ENCODE measurements around the gene IP6K2.
A peak's percentile ranks its signal among the peaks of the same experiment; 100 is the strongest.
"Not testable (repeated sequence)": the region's sequence is repeated elsewhere in the genome, so short reads cannot be mapped to it uniquely, and the experiment has no call there.

IP6K2 gene

DNA sequence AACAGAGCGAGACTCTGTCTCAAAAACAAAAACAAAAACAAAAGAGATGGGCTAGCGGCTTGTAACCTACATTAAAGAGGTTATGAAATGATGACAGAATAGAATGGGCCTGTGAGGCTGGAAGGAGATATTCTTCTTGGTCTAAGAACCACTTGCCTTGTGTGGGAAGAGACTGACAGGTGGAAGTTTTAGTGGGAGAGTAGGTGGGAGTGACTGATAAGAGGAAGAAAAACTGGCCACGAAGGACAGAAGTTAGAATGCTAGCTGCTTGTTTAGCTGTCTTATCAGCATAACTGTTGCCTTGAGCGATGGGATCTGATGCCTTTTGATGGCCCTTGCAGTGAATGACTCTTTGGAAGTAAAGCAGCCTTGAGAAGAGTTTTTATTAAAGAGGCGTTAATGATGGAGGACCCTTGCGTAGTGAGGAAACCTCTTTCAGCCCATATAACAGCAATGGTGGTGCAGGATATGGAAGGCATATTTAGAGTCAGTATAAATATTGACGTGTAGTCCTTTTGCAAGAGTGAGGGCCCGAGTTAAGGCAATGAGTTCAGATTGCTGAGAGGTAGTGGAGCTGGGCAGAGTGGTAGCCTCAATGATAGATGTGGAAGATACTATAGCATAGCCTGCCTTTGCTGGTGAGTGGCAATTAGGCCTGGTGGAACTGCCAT, 8.3 kb upstream of the IP6K2 start:
- not testable (repeated sequence) for DNase-seq

DNA sequence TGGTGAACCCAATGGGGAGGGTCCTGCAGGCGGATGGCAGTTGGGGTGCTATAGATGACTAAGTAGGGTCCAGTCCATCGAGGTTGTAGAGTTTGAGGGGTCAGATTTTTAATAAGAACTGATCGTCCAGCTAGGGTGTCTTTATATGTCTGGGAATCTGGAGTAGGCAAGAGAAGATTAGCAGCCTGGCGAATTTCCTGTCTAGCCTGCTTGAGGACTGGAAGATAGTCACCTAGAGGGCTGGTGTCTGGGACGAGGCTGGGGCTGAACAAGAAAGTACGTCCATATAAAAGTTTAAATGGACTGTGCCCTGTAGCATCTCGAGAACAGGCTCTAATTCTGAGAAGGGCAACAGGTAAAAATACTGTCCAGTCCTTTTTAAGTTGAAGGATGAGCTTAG, 6.7 kb upstream of the IP6K2 start:
- no peak for DNase-seq

DNA sequence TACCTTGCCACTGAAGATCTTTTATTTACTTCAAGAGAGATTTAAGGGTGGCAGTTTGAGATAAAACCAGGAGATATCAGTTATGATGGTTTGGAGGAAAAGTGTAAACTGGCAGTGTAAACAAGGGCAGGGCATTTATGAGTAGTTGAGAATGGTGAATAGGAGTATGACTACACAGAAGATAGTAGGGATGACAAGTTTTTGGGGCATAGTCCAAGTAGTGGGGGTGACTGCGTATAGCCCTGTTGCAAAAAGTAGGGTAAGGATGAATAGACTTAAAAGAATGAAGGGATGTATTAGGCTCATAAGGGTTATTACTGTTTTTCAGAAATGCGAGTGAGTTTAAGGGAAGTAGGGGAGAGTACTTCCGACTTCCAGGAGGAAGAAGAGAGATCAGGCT, 6.3 kb upstream of the IP6K2 start:
- DNase-seq, result not testable (repeated sequence)

DNA sequence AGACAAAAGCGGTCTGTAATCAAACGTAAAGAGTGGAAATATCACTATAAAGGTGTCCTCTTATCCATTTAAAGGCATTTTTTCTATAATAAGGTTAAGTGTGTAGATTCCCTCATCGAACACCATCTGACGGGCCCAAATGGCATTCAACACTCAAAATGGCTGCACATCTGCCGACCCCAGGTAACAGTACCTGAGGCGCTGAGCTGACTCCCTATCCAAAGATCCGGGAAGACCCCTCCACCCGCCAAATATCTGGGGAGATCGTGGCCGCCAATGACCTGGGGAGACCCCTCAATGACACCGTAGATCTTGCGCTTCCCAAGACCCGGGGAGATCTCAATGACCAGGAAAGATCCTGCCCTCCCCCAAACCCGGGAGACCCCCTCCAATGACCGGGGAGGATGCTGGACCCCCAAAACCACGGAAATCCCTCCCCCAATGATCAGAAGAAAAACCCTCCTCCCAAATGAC, 476 bp downstream of the IP6K2 start:
- peak; percentile 76 for DNase-seq

DNA sequence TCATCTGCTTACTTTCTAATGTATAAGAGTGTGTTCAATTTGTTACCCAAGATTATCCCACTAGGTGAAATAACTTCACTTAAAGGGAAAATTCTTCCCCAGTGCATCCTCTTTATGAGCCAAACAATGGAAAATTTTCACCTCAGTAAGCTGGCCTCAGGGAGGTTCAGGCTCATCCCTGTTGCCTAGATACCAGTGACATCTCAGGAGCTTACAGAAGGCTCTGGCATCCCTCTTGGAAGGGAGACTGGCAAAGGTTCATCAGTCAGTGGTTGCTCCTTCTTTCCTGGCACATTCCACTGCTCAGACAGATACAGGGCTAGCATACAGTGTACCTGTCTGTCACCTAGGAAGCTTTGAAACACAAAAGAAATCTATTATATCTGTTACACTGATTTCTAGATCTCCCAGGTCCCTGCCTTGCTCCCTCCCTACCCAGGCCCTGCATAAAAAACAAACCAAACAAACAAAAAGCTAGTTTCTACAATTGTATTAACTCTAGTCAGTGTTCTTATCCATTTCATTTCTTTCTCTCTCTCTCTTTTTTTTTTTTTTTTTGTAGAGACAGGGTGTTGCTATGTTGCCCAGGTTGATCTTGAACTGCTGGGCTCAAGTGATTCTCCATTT, 1.7 kb downstream of the IP6K2 start:
- DNase-seq, result peak; percentile 78

DNA sequence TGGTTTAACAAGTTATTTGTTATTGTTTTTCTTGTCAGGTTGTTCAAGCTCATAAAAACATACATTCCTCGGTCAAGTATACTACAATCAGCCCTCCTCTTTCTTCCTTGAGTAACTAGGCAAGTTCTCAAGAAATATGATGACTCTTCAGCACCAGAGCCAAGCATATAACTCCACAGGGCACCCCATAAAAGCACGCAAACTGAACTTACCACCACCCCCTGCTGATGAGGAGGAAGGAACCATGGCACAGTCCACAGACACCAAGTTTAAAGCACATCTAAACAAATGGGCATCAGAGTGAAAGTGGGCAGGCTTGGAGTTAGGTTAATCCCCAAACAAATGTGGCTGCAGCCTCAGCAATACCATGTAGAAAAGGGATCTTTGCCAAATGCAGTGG, 5.3 kb downstream of the IP6K2 start:
- DNase-seq, result no peak

DNA sequence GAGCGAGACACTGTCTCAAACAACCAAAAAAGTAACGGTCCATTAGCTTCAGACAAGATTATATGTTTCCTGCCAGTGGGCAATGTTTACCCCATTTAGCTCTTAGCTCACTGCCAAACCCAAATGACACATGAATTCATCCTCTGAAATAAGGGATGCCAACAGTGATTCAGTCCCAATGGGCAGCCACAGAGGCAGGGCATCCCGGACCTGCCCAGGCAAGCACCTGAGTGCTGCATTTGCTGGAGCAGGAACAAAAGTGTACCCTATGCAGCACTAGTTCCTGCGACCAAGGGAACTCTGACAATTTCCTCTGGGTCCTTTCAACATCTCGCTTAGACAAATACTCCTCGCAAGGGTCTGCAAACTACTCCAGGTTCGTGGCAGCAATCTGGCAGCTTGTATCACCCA, 8.0 kb downstream of the IP6K2 start:
- DNase-seq, result no peak

DNA sequence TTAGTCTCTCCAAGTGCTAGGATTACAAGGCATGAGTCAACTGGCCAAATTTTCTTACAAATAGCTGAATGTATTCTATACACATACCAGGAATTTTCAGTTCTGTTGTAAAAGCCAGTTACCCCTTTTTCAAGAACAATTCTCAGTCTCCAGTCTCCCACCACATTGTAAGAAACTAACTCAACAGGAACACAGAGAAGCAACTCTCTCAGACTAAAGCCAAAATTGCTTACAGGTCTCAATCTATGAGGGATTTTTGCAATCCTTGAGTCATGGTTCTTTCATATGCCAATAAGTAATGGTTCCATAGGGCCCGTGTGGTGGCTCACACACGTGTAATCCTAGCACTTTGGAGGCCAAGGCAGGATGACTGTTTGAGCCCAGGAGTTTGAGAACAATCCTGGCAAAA, 8.5 kb downstream of the IP6K2 start:
- no peak for DNase-seq

DNA sequence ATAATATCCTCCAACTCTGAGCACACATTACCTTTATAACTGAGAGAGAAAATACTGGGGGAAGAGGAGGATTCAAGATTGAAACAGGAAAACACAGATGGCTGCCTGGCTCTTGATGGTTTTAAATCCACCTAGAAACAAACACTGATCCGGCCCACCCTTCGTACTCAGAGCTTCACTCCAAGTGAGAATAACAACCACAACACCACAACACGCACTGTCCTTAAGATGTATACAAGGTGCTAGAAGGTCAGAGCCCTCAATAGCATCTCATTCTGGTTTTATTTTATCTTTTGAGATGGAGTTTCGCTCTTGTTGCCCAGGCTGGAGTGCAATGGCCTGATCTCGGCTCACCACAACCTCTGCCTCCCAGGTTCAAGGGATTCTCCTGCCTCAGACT, 9.9 kb downstream of the IP6K2 start:
- no peak for DNase-seq

DNA sequence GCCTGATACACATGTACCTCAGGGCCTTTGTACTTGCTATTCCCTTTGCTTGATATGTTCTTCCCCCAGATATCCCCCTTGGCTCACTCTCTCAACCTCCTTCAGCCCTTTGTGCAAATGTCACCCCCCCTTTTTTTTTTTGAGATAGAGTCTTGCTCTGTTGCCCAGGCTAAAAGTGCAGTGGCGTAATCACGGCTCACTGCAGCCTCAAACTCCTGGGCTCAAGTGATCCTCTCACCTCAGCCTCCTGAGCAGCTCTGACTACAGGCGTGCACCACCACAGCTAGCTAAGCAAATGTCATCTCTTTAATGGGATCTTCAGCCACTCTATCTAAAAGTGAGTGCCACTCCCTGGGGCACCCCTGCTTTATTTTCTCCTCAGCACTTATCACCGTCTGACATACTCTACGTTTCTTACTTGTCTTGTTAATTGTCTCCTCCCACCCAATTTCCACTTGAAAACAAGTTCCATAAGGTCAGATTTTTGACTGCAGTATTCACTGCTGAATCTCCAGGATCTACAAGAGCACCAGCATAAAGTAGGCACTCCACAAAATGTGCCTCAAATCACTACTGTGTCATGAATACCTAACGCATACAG, 14.6 kb downstream of the IP6K2 start:
- DNase-seq, result no peak

DNA sequence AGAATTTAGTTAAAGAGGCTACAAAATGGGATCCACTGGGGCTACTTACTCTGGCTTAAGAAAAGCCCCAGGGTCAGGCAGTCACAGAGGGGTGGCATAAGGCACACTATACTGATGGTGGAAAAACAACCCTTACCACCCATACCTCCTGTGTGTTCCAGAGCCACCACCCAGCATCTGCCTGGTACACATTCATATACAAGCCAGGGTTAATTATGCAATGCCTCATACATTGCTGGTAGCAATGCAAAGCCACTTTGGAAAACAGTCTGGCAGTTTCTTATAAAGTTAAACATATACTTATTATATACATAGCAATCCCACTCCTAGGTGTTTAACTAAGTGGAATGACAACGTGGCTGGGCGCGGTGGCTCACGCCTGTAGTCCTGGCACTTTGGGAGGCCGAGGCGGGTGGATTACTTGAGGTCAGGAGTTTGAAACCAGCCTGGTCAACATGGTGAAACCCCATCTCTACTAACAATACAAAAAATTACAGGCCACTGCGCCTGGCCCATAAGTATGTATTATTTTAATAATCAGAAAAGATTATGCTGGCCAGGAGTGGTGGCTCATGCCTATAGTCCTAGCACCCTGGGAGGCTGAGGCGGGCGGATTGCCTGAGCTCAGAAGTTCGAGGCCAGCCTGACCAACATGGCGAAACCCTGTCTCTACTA, 16.2 kb downstream of the IP6K2 start:
- no peak for DNase-seq

DNA sequence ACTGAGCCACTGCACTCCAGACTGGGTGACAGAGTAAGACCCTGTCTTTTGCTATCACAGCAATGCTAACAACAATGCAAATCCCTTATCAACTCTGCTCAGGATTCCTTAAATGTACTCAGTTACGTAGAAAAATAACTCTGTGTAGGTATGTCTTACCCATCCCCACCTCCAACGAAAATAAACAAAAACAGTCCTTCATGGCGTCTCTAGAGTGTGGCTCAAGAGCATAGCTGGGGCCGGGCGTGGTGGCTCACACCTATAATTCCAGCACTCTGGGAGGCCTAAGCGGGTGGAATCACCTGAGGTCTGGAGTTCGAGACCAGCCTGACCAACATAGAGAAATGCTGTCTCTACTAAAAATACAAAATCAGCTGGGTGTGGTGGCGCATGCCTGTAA, 18.1 kb downstream of the IP6K2 start:
- no peak for DNase-seq

DNA sequence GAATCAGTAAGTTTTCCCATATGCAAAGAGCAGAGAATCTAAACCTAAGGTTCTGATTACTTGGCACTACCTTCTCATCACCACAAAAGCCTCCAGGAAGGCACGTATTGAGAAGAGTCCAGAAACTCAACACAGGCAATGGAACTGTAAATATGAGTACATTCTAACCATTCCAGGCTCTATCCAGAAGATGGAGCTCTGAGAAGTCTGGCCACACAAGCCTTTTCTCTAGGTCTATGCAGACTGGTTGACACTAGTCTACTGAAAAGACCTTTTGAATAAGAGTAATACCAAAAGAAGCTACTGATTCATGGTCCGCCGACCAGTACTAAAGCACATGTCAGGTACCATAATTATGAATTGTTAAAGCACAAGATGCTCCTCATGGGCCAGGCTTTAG, 19.1 kb downstream of the IP6K2 start:
- no peak for DNase-seq

DNA sequence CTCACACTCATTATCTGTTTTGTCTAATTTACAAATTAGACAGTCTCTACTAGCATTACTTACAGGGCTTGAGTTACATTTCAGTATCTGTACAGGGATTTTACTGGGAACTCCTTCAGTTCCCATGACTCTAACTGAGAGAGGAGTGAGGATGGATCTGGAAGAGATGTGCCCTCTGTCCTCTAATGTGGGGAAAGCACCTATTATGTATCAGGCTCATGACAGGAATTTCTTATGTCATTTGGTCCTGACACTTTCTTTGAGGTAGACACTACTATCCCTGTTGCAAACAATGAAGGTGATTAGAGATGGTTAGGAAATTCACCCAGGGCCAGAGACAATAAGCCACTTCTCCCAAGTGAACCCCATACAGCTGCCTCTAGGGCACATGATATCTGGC, 20.4 kb downstream of the IP6K2 start:
- DNase-seq, result no peak

DNA sequence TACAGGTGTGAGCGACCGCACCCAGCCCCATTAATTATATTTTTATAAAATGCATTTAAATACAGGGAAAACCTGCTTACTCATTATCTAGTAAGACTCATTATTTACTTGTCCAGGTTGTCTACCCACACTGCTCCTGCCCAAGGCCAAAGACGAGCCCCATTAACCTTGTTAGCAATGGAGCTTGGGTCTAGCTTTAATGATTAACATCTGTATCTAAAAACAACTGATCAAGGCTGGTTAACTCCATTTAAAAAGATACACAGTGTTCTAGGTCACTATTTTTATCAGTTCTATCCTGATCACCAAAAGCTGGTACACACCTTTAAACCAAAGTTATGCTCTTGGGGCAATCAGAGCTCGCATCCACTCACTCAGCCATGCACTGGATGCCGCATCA, 20.9 kb downstream of the IP6K2 start:
- DNase-seq, result no peak

DNA sequence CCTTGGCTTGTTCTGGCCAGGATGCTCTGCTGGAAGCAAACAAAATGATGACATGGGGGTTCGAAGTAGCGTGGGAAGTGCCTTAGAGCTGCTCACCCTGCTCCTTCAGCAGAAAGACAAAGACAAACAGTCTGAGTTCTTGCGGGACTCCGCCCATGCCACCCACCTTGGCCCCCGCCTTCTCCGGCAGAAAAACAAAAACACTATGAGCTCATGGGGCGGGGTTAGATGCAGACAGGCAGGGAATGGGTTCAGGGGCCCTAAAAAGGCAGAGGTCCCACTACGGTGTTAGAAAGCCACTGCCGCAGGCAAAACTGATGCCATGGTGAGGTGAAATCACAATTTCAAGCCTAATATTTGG, 21.6 kb downstream of the IP6K2 start:
- peak; percentile 86 for DNase-seq

DNA sequence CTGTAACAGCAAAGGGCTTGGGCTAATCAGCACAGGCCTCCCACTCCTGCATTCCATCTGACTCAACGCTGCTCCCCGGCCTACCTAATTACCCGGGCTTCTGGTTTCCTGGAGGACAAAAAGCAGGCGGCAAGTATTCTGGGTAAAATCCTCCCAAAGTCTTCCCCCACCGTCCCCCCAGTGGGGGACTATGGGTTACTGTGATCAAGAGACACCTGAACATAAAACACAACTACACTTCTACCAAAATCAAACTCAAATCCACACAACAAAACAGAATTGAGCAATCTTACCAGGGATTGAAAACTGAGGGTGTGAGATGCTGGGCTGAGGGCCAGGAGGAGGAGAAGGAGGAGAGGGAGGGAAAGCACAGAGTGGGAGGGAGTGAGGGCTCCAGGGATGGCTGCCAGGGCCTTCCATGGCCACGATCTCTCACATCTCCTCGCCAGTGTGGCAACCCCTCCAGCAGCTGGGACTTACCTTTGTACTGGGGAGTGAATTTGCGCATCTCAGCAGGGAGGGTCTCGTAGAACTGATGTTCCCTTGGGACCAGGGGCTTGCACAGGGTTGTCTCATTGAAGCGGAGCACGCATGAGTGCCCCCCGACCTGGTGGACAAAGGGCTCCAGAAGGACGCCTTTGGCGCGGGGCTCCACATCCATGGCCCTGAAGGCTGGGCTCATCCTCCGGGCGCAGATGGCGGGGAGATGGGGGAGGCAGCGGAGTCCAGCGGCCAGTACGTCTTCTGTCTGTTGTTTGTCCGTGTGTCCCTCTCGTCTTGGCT, 22.2 kb downstream of the IP6K2 start:
- peak; percentile 91 for DNase-seq

DNA sequence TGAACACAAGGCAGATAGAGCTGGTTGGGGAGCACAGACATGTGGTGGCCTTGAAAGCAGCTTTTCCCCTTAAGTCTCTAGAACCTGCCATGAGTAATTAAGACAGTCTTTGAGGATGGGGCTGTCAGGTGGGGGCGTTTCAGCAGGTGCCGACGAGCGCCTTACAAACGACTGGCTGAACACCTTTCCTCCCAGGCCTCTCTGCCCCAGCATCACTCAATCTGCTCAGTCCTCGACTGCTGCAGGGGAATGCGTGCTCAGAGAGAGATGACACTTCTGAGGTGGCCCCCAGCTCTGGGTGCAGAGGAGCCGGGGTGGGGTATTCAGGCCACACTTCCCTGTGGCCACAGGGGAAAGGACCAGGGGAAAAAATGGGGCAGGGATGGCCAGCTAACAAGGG, 23.2 kb downstream of the IP6K2 start:
- DNase-seq, result no peak

DNA sequence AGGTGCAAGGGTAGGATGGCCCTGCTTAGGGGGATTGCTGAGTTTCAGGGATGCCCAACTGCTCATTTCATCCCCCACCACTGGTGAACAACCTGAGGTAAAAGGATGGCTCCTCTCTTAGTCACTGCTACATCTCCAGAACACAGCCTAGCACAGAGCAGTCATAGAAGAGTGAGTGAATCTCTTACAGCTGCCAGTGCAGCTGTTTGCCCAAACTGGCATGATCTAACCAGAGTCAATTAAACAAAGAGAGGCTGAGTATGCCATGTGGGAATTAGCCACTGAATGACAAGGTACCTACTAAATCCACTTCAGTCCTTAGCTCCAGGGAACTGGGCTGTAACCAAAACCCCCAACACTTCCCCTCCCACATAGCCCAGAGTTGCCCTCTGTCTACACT, 24.5 kb downstream of the IP6K2 start:
- DNase-seq, result no peak

DNA sequence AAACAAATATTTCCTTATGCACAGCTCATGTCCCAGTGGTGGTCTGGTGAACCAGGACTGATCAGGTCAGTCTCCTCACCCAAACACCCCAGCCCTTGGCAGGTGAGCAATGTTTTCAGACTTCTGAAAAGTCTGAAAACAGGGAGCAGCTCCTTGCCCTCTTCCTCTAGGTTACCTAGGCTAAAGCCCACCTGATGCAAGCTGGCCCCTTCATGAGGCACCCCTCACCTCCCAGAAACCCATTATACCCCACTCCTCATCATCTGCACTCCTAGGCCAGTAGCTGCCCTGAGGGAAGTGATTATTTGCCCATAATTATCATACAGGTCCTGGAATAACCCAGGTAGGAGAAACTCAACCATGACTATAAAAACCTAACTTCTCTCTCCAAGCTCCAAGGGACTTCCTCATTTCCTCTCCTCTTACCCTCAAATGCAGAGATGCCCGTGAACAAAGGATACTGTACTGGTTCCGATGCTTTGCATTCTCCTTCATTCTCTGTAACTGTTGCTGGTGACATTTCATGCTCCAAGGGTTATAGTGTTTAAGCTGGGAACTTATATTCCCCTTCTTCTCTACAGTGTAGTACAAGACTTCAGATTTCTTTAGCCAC, 26.1 kb downstream of the IP6K2 start:
- DNase-seq, result no peak

DNA sequence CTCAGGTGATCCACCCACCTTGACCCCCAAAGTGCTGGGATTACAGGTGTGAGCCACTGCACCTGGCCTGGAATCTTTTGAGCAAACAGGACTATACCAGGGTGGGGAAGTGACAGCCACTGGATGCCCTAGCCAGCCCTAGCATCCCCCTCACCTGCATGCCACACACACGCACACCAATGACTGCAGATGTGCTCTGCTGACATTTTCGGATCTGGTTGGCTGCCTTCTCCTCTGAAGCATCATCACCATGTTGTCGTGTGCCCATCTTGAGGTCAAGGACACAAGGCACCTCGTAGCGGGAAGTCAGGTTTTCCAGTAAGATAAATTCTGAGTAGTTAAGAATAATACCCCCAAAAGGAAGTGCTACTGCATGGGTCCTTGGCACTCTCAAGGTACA, 27.6 kb downstream of the IP6K2 start:
- no peak for DNase-seq

DNA sequence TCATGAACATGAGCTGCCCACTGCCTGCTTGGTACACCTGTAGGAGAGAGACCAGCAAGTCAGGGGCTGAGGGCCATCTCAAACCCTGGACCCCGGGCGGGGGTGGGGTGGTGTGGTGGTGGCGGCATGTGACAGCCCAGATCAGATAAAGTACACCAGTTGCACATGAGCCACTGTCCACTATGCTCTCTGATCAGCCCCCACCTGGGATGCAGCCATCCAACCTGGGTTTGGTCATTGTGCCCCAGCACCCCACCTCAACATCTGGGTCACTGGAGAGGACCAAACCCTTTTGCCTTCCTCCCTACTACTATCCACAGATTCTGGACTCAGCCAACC, 28.3 kb downstream of the IP6K2 start:
- DNase-seq, result no peak
